ENCODE measurements around the gene PCDHGA1. TPM values are rescaled to one million over a fixed set of nuclear protein-coding genes. Genes with fewer than 3 reads are reported as not detected.
"Not testable (repeated sequence)": the region's sequence is repeated elsewhere in the genome, so short reads cannot be mapped to it uniquely, and the experiment has no call there.

Gene PCDHGA1
- total RNA-seq, 5 donors from 2014 or later (not counting 1 experiment from before 2014, with no cell fraction given), result 0.16 to 0.38 (median 0.31) TPM; not detected in 1

DNA sequence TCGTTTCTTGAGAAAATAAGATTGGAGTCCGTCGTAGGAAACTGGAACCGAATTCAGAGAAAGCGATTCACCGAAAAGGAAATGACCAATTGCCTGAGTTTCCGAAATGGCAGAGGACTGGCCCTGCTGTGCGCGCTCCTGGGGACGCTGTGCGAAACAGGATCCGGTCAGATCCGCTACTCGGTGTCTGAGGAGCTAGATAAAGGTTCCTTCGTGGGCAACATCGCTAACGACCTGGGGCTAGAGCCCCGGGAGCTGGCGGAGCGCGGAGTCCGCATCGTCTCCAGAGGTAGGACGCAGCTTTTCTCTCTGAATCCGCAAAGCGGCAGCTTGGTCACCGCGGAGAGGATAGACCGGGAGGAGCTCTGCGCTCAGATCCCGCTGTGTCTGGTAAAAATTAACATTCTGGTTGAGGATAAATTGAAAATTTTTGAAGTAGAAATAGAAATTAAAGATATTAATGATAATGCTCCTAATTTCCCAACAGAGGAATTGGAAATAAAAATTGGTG is 13.7 kb downstream of the PCDHGA1 start:
- H3K4me3 Mint-ChIP-seq, result peak overlapping the region; percentile 24 to 53 (median 39)
- no peaks in the 10 kb centered on the region for H3K36me3 ChIP-seq (ENCODE audit: control insufficient read depth in 2 of 2, extremely low read depth in 1 of 2, insufficient read depth in 1 of 2, low read length in 1 of 2)
- no peak overlapping the region for H3K27ac ChIP-seq (ENCODE audit: low read length)
- peaks cover 11% of the 10 kb centered on the region for H3K36me3 Mint-ChIP-seq
- H3K27ac Mint-ChIP-seq, result no peak overlapping the region
- peaks cover 0 to 2% (median 0%) of the 10 kb centered on the region in 3 donors for H3K4me1 Mint-ChIP-seq
- peaks cover 16 to 35% (median 30%) of the 10 kb centered on the region in 3 donors for H3K9me3 Mint-ChIP-seq
- H3K4me3 ChIP-seq (ENCODE audit: control insufficient read depth in 1 of 2, extremely low read depth in 1 of 2, low read length in 1 of 2), result peak overlapping the region in 1 of 2 donors; percentile 36
- ATAC-seq (replicated peaks in 1 of 4) (no peak), DNase-seq (no peak)
- CTCF ChIA-PET, result interaction anchor here in 1 of 2 donors (0.6 to 1.4 kb wide), 4 partner anchors 10 to 220 kb away, joined by 3 to 4 read pairs (median 3); no protein-coding TSS in a partner anchor
- peaks cover 60 to 74% of the 10 kb centered on the region in 2 donors for H3K27me3 Mint-ChIP-seq
- H3K27me3 ChIP-seq (replicated peaks in 1 of 2; ENCODE audit: control insufficient read depth in 2 of 2, extremely low read depth in 1 of 2, insufficient read depth in 2 of 2, low read length in 1 of 2), result peaks cover 4 to 48% of the 10 kb centered on the region in 2 experiments
- 38% methylated on average over 24 of the region's 31 CpGs for WGBS (ENCODE audit: insufficient coverage)
- H3K9me3 ChIP-seq, result no peaks in the 10 kb centered on the region
- POLR2A ChIA-PET, result interaction anchor here in 1 of 2 donors (0.7 kb wide), 1 partner anchor 12 kb away, joined by 3 read pairs; no protein-coding TSS in a partner anchor
- no peaks in the 10 kb centered on the region for H3K4me1 ChIP-seq (ENCODE audit: control insufficient read depth in 1 of 2, extremely low read depth in 1 of 2, insufficient read depth in 2 of 2, low read length in 2 of 2)

DNA sequence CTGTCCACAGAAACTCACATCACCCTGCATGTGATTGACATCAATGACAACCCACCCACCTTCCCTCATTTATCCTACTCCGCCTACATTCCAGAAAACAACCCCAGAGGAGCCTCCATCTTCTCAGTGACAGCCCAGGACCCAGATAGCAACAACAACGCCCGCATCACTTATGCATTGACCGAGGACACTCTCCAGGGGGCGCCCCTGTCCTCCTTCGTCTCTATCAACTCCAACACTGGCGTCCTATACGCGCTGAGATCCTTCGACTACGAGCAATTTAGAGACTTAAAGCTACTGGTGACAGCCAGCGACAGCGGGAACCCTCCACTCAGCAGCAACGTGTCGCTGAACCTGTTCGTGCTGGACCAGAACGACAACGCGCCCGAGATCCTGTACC is 15.0 kb downstream of the PCDHGA1 start:
- H3K36me3 ChIP-seq (ENCODE audit: control insufficient read depth in 2 of 2, extremely low read depth in 1 of 2, insufficient read depth in 1 of 2, low read length in 1 of 2), result no peaks in the 10 kb centered on the region
- ChIA-PET CTCF (no interaction called here), POLR2A (no interaction called here)
- H3K4me3 ChIP-seq (ENCODE audit: control insufficient read depth in 1 of 2, extremely low read depth in 1 of 2, low read length in 1 of 2), result no peak overlapping the region
- DNase-seq (no peak), ATAC-seq (replicated peaks in 1 of 4) (no peak)
- no peak overlapping the region for H3K27ac ChIP-seq (ENCODE audit: low read length)
- peaks cover 0 to 5% of the 10 kb centered on the region in 2 experiments for H3K4me1 ChIP-seq (ENCODE audit: control insufficient read depth in 1 of 2, extremely low read depth in 1 of 2, insufficient read depth in 2 of 2, low read length in 2 of 2)
- peaks cover 14 to 37% (median 34%) of the 10 kb centered on the region in 3 donors for H3K9me3 Mint-ChIP-seq
- H3K27me3 Mint-ChIP-seq, result peaks cover 63 to 75% of the 10 kb centered on the region in 2 donors
- WGBS (ENCODE audit: insufficient coverage), result 43% methylated on average over 9 of the region's 20 CpGs
- H3K36me3 Mint-ChIP-seq, result peaks cover 14% of the 10 kb centered on the region
- peaks cover 2 to 6% (median 2%) of the 10 kb centered on the region in 3 donors for H3K4me1 Mint-ChIP-seq
- H3K4me3 Mint-ChIP-seq, result no peak overlapping the region
- H3K27me3 ChIP-seq (replicated peaks in 1 of 2; ENCODE audit: control insufficient read depth in 2 of 2, extremely low read depth in 1 of 2, insufficient read depth in 2 of 2, low read length in 1 of 2), result peaks cover 4 to 45% of the 10 kb centered on the region in 2 experiments
- H3K27ac Mint-ChIP-seq, result no peak overlapping the region
- no peaks in the 10 kb centered on the region for H3K9me3 ChIP-seq

DNA sequence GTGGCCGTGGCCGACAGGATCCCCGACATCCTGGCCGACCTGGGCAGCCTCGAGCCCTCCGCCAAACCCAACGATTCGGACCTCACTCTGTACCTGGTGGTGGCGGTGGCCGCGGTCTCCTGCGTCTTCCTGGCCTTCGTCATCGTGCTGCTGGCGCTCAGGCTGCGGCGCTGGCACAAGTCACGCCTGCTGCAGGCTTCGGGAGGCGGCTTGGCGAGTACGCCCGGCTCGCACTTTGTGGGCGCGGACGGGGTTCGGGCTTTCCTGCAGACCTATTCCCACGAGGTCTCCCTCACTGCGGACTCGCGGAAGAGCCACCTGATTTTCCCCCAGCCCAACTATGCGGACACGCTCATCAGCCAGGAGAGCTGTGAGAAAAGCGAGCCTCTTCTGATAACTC is 15.7 kb downstream of the PCDHGA1 start:
- POLR2A ChIA-PET; H3K4me1 Mint-ChIP-seq; DNase-seq; CTCF ChIA-PET; H3K4me3 ChIP-seq (ENCODE audit: control insufficient read depth in 1 of 2, extremely low read depth in 1 of 2, low read length in 1 of 2); H3K4me1 ChIP-seq (ENCODE audit: control insufficient read depth in 1 of 2, extremely low read depth in 1 of 2, insufficient read depth in 2 of 2, low read length in 2 of 2); H3K36me3 ChIP-seq (ENCODE audit: control insufficient read depth in 2 of 2, extremely low read depth in 1 of 2, insufficient read depth in 1 of 2, low read length in 1 of 2); ATAC-seq (replicated peaks in 1 of 4); H3K4me3 Mint-ChIP-seq; H3K27ac ChIP-seq (ENCODE audit: low read length); H3K27ac Mint-ChIP-seq; H3K9me3 ChIP-seq: not testable (repeated sequence)
- WGBS (ENCODE audit: insufficient coverage), result 57% methylated on average over 12 of the region's 35 CpGs
- Mint-ChIP-seq H3K9me3 (peaks cover 12 to 36% (median 36%) of the 10 kb centered on the region in 3 donors), H3K27me3 (peaks cover 67 to 78% of the 10 kb centered on the region in 2 donors), H3K36me3 (peaks cover 15% of the 10 kb centered on the region)
- peaks cover 8 to 43% of the 10 kb centered on the region in 2 experiments for H3K27me3 ChIP-seq (replicated peaks in 1 of 2; ENCODE audit: control insufficient read depth in 2 of 2, extremely low read depth in 1 of 2, insufficient read depth in 2 of 2, low read length in 1 of 2)

DNA sequence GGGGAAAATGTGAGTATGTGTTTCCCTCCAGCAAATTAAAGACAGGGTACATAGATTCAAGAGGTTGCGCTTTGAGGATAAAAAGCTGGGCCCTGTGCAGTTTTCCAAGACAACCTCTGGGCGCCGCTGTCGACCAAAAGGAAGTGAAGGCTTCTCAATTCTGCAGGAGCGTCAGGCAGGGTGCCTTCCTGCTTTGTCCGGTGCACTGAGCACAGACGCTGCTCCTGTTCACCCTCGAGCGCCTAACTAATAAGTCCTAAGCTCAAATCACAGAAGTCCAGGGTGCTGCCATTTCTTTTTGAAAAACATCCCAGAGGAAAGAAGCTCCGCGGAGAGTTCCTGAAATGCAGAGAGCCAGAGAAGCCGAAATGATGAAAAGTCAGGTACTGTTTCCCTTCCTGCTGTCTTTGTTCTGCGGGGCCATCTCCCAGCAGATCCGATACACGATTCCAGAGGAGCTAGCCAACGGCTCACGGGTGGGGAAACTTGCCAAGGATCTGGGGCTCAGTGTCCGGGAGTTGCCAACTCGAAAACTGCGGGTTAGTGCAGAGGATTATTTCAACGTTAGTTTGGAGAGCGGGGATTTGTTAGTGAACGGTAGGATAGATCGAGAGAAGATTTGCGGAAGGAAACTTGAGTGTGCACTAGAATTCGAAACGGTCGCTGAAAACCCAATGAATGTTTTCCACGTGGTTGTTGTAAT is 19.8 kb downstream of the PCDHGA1 start, which contains the start of gene PCDHGB1:
Gene PCDHGB1 (plus strand): TSS at position 183 of the 703 bp plus-strand sequence. CDS start 162 bp downstream, at position 345.
- DNase-seq, result peak in 16 of 35 experiments; percentile 11 to 47 (median 22)
- H3K36me3 ChIP-seq (ENCODE audit: control insufficient read depth in 2 of 2, extremely low read depth in 1 of 2, insufficient read depth in 1 of 2, low read length in 1 of 2), result no peaks in the 10 kb centered on the region
- H3K36me3 Mint-ChIP-seq, result peaks cover 8% of the 10 kb centered on the region
- peaks cover 10 to 23% (median 21%) of the 10 kb centered on the region in 3 donors for H3K9me3 Mint-ChIP-seq
- H3K4me1 ChIP-seq (ENCODE audit: control insufficient read depth in 1 of 2, extremely low read depth in 1 of 2, insufficient read depth in 2 of 2, low read length in 2 of 2), result peaks cover 0 to 7% of the 10 kb centered on the region in 2 experiments
- CTCF ChIA-PET, result interaction anchor here (0.8 to 1.4 kb wide), 3 partner anchors 200 to 214 kb away, joined by 3 read pairs; no protein-coding TSS in a partner anchor
- peaks cover 65 to 72% of the 10 kb centered on the region in 2 donors for H3K27me3 Mint-ChIP-seq
- 32% methylated on average over 26 of the region's 29 CpGs for WGBS (ENCODE audit: insufficient coverage)
- peaks cover 0 to 7% (median 3%) of the 10 kb centered on the region in 3 donors for H3K4me1 Mint-ChIP-seq
- POLR2A ChIA-PET, result no interaction called here
- peak in 1 of 4 experiments; percentile 38 for ATAC-seq (replicated peaks in 1 of 4)
- peaks cover 4 to 45% of the 10 kb centered on the region in 2 experiments for H3K27me3 ChIP-seq (replicated peaks in 1 of 2; ENCODE audit: control insufficient read depth in 2 of 2, extremely low read depth in 1 of 2, insufficient read depth in 2 of 2, low read length in 1 of 2)
- H3K27ac Mint-ChIP-seq, result no peak within 1 kb of the TSS
- H3K4me3 Mint-ChIP-seq, result peak within 1 kb of the TSS in 2 of 3 donors; percentile 25 to 54
- H3K27ac ChIP-seq (ENCODE audit: low read length), result no peak within 1 kb of the TSS
- H3K9me3 ChIP-seq, result no peaks in the 10 kb centered on the region
- H3K4me3 ChIP-seq (ENCODE audit: control insufficient read depth in 1 of 2, extremely low read depth in 1 of 2, low read length in 1 of 2), result peak within 1 kb of the TSS in 1 of 2 donors; percentile 27

DNA sequence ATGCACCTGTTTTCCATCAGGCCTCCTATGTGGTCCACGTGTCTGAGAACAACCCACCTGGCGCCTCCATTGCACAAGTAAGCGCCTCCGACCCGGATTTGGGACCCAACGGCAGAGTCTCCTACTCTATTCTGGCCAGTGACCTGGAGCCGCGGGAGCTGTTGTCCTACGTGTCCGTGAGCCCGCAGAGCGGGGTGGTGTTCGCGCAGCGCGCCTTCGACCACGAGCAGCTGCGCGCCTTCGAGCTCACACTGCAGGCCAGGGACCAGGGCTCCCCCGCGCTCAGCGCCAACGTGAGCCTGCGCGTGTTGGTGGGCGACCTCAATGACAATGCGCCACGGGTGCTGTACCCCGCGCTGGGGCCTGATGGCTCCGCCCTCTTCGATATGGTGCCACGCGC is 21.3 kb downstream of the PCDHGA1 start:
- no peak overlapping the region for H3K27ac ChIP-seq (ENCODE audit: low read length)
- no peak overlapping the region for H3K4me3 ChIP-seq (ENCODE audit: control insufficient read depth in 1 of 2, extremely low read depth in 1 of 2, low read length in 1 of 2)
- peaks cover 4 to 52% of the 10 kb centered on the region in 2 experiments for H3K27me3 ChIP-seq (replicated peaks in 1 of 2; ENCODE audit: control insufficient read depth in 2 of 2, extremely low read depth in 1 of 2, insufficient read depth in 2 of 2, low read length in 1 of 2)
- DNase-seq (no peak), ATAC-seq (replicated peaks in 1 of 4) (no peak)
- WGBS (ENCODE audit: insufficient coverage), result 52% methylated on average over 21 of the region's 36 CpGs
- H3K4me1 ChIP-seq (ENCODE audit: control insufficient read depth in 1 of 2, extremely low read depth in 1 of 2, insufficient read depth in 2 of 2, low read length in 2 of 2), result peaks cover 0 to 9% of the 10 kb centered on the region in 2 experiments
- H3K36me3 ChIP-seq (ENCODE audit: control insufficient read depth in 2 of 2, extremely low read depth in 1 of 2, insufficient read depth in 1 of 2, low read length in 1 of 2), result no peaks in the 10 kb centered on the region
- Mint-ChIP-seq H3K9me3 (peaks cover 10 to 26% (median 25%) of the 10 kb centered on the region in 3 donors), H3K4me1 (peaks cover 0 to 7% (median 3%) of the 10 kb centered on the region in 3 donors), H3K36me3 (peaks cover 6% of the 10 kb centered on the region), H3K4me3 (no peak overlapping the region), H3K27me3 (peaks cover 68 to 75% of the 10 kb centered on the region in 2 donors), H3K27ac (no peak overlapping the region)
- ChIA-PET POLR2A (no interaction called here), CTCF (interaction anchor here in 1 of 2 donors (1.4 kb wide), 1 partner anchor 212 kb away, joined by 3 read pairs; no protein-coding TSS in a partner anchor)
- H3K9me3 ChIP-seq, result no peaks in the 10 kb centered on the region

DNA sequence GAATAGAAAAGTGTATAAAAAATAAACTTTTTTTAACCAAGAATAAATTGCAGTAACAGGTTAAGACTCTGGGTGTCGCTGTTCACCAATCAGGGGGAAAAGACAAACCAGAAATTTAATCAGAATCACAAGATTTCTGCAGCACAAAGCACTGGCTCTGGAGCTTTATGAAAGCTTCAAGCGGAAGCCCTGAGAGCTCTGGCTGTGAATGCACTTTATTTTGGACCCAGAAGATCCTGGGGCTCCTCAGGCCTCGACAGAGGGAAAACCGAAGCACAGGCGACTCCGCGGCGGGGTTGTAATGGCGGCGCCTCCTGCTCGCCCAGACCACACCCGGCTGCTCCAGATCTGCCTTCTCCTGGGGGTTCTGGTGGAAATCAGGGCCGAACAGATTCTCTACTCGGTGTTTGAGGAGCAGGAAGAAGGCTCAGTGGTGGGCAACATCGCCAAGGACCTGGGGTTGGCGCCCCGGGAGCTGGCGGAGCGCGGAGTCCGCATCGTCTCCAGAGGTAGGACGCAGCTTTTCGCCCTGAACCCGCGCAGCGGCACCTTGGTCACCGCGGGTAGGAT is 24.7 kb downstream of the PCDHGA1 start, which contains the start of gene PCDHGA4:
Gene PCDHGA4 (plus strand): TSS at position 122 of the 570 bp plus-strand sequence. CDS start 87 bp downstream, at position 209.
- Mint-ChIP-seq H3K9me3 (peaks cover 19 to 33% (median 30%) of the 10 kb centered on the region in 3 donors), H3K4me3 (peak within 1 kb of the TSS in 2 of 3 donors; percentile 47 to 49), H3K4me1 (peaks cover 0 to 5% (median 4%) of the 10 kb centered on the region in 3 donors), H3K36me3 (peaks cover 6% of the 10 kb centered on the region), H3K27me3 (peaks cover 69 to 81% of the 10 kb centered on the region in 2 donors), H3K27ac (no peak within 1 kb of the TSS)
- 22% methylated on average over 29 of the region's 29 CpGs for WGBS (ENCODE audit: insufficient coverage)
- peaks cover 7 to 52% of the 10 kb centered on the region in 2 experiments for H3K27me3 ChIP-seq (replicated peaks in 1 of 2; ENCODE audit: control insufficient read depth in 2 of 2, extremely low read depth in 1 of 2, insufficient read depth in 2 of 2, low read length in 1 of 2)
- H3K27ac ChIP-seq (ENCODE audit: low read length), result no peak within 1 kb of the TSS
- peak in 1 of 35 experiments; percentile 27 for DNase-seq
- no peak for ATAC-seq (replicated peaks in 1 of 4)
- peaks cover 0 to 7% of the 10 kb centered on the region in 2 experiments for H3K4me1 ChIP-seq (ENCODE audit: control insufficient read depth in 1 of 2, extremely low read depth in 1 of 2, insufficient read depth in 2 of 2, low read length in 2 of 2)
- no peaks in the 10 kb centered on the region for H3K9me3 ChIP-seq
- ChIA-PET CTCF (interaction anchor here in 1 of 2 donors (1.0 kb wide), 2 partner anchors 25 to 209 kb away, joined by 3 to 8 read pairs; partner anchors contain the start of gene PCDHGA1), POLR2A (interaction anchor here (1.0 to 1.2 kb wide), 3 partner anchors 11 to 24 kb away, joined by 3 to 5 read pairs (median 3); partner anchors contain the start of genes PCDHGA1 (in 1 of the 2) and PCDHGB3 (in 1 of the 2))
- H3K4me3 ChIP-seq (ENCODE audit: control insufficient read depth in 1 of 2, extremely low read depth in 1 of 2, low read length in 1 of 2), result peak within 1 kb of the TSS; percentile 13 to 49
- H3K36me3 ChIP-seq (ENCODE audit: control insufficient read depth in 2 of 2, extremely low read depth in 1 of 2, insufficient read depth in 1 of 2, low read length in 1 of 2), result no peaks in the 10 kb centered on the region

Data from T-cell (primary cell).